Right forelimb (tissue), 1 donor: ENCODE results near the gene TUBB8B.
"Not testable (repeated sequence)": the region's sequence is repeated elsewhere in the genome, so short reads cannot be mapped to it uniquely, and the experiment has no call there.

ENCODE experiments used
- DNase-seq: peaks from one replicate; pipeline ENCODE4 v3.0.0-alpha.2; 2018

The TUBB8B gene

DNA sequence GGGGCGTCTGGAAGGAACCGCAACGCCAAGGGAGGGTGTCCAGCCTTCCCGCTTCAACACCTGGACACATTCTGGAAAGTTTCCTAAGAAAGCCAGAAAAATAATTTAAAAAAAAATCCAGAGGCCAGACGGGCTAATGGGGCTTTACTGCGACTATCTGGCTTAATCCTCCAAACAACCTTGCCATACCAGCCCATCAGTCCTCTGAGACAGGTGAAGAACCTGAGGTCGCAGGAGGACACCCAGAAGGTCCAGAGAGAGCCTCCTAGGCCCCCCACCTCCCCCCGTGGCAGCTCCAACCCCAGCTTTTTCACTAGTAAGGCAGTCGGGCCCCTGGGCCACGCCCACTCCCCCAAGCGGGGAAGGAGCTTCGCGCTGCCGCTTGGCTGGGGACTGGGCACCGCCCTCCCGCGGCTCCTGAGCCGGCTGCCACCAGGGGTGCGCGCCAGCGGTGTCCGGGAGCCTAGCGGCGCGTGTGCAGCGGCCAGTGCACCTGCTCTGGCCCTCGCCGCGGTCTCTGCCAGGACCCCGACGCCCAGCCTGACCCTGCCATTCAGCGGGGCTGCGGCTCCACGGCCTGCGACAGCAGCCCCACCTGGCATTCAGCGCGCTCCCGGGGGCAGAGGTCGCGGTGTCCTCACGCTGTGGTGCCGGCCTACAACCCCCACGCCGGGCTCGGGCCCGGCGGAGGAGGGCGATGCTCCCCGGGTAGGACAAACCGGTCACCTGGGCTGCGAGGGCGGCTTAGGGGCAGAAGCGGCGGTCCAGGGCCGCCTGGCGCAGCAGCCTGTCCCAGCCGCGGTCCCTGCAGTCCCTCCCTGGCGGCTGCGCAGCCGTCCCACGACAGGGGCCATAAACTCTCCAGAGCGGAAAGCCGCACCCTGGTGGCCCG is 37.8 kb downstream of the TUBB8B start:
- not testable (repeated sequence) for DNase-seq

GRCh38 chr18:10624-11184 is 38.7 kb downstream of the TUBB8B start:
- DNase-seq, result not testable (repeated sequence)

DNA sequence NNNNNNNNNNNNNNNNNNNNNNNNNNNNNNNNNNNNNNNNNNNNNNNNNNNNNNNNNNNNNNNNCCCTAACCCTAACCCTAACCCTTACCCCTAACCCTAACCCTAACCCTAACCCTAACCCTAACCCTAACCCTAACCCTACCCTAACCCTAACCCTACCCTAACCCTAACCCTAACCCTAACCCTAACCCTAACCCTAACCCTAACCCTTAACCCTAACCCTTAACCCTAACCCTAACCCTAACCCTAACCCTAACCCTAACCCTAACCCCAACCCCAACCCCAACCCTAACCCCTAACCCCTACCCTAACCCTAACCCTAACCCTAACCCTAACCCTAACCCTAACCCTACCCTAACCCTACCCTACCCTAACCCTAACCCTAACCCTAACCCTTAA is 39.5 kb downstream of the TUBB8B start:
- DNase-seq, result not testable (repeated sequence)
